ENCODE measurements around the gene PRKCD.

DNA sequence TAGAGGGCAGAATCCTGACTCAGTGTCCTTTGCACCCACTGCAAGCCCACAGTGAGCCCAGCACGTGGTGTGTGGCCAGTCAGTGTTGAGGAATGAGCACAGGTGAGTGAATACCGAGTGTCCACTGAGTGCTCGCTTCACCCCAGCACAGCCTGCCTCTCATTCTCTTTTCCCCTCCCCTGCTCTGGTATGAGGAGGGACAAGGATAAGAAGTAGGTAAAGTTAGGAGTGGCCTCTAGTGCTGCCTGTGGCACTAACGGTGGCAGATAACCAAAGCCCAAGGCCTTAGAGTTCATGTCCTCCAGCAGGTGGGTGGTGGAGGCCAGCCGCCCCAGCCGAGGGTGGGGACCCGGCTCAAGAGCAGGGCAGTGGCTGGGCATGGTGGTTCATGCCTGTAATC, 38.0 kb downstream of the PRKCD start:
- TF ChIP-seq CTCF (IDR thresholded peaks at IDR 0.05), result no peak
- TF ChIP-seq POLR2AphosphoS5 (IDR thresholded peaks at IDR 0.05; ENCODE audit: insufficient read depth in 1 of 2, low read depth in 1 of 2), result no peak
